ENCODE results near the gene CHST2.
"Not testable (repeated sequence)": the region's sequence is repeated elsewhere in the genome, so short reads cannot be mapped to it uniquely, and the experiment has no call there.

The CHST2 gene

GRCh38 chr3:143119009-143119914 is at the start of gene CHST2:
Gene CHST2, plus strand, starts transcription at chr3:143119771. Its CDS starts 1,046 bp downstream, at chr3:143120817.
- peak; percentile 89 for DNase-seq (ENCODE audit: low read depth)

GRCh38 chr3:143070977-143071551 is 48.5 kb upstream of the CHST2 start:
- DNase-seq (ENCODE audit: low read depth), result peak; percentile 80

- no peak for DNase-seq (ENCODE audit: low read depth)
Observed at GRCh38 chr3:143071776-143072175, 47.8 kb upstream of the CHST2 start.

- DNase-seq (ENCODE audit: low read depth), result not testable (repeated sequence)
Observed at GRCh38 chr3:143072298-143073020, 47.1 kb upstream of the CHST2 start.

- DNase-seq (ENCODE audit: low read depth), result not testable (repeated sequence)
Observed at GRCh38 chr3:143073541-143073940, 46.0 kb upstream of the CHST2 start.

- not testable (repeated sequence) for DNase-seq (ENCODE audit: low read depth)
Observed at GRCh38 chr3:143073983-143074382, 45.6 kb upstream of the CHST2 start.

- DNase-seq (ENCODE audit: low read depth), result peak; percentile 61
Observed at GRCh38 chr3:143078883-143079282, 40.7 kb upstream of the CHST2 start.

- no peak for DNase-seq (ENCODE audit: low read depth)
Observed at GRCh38 chr3:143080196-143080595, 39.4 kb upstream of the CHST2 start.

- no peak for DNase-seq (ENCODE audit: low read depth)
Observed at GRCh38 chr3:143081365-143081764, 38.2 kb upstream of the CHST2 start.

- no peak for DNase-seq (ENCODE audit: low read depth)
Observed at GRCh38 chr3:143081844-143082778, 37.5 kb upstream of the CHST2 start.

- no peak for DNase-seq (ENCODE audit: low read depth)
Observed at GRCh38 chr3:143083781-143084180, 35.8 kb upstream of the CHST2 start.

GRCh38 chr3:143084856-143085731 is 34.5 kb upstream of the CHST2 start:
- DNase-seq (ENCODE audit: low read depth), result peak; percentile 81

- DNase-seq (ENCODE audit: low read depth), result no peak
Observed at GRCh38 chr3:143088835-143089234, 30.7 kb upstream of the CHST2 start.

- DNase-seq (ENCODE audit: low read depth), result no peak
Observed at GRCh38 chr3:143089965-143090364, 29.6 kb upstream of the CHST2 start.

- DNase-seq (ENCODE audit: low read depth), result no peak
Observed at GRCh38 chr3:143090486-143090885, 29.1 kb upstream of the CHST2 start.

- DNase-seq (ENCODE audit: low read depth), result no peak
Observed at GRCh38 chr3:143090976-143091837, 28.4 kb upstream of the CHST2 start.

- DNase-seq (ENCODE audit: low read depth), result no peak
Observed at GRCh38 chr3:143092191-143092590, 27.4 kb upstream of the CHST2 start.

GRCh38 chr3:143095813-143096212 is 23.8 kb upstream of the CHST2 start:
- no peak for DNase-seq (ENCODE audit: low read depth)

GRCh38 chr3:143098032-143098764 is 21.4 kb upstream of the CHST2 start:
- DNase-seq (ENCODE audit: low read depth), result no peak

Measured in iris pigment epithelial cell (primary cell).